ENCODE results near the gene TFF3.
"Not testable (repeated sequence)": the region's sequence is repeated elsewhere in the genome, so short reads cannot be mapped to it uniquely, and the experiment has no call there.

Gene TFF3

GRCh38 chr21:42302794-42303193 lies 12.4 kb downstream of the TFF3 start:
- DNase-seq = no peak

- DNase-seq = no peak
Measured at GRCh38 chr21:42302076-42302650, 13.0 kb downstream of the TFF3 start.

- no peak for DNase-seq
Measured at GRCh38 chr21:42301371-42302075, 13.7 kb downstream of the TFF3 start.

DNA sequence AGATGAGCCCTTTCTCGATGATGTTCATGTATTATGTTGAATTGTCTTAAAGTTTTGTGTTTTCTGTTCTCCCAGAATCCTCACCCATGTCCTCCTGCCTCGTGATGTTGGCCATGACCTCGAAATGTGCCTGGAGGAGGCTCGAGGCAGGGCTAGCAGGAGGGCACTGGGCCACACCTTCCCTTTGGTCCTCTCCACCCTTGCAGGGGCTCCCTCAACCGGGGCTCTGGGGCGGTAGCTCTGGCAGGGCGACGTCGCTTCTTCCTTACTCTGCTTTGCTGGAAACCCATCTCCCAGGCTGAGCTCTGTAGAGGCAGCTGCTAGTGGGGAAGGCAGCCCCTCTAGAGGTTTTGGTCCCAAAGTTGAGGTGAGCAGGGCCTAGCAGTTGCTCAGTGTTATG lies 14.3 kb downstream of the TFF3 start:
- no peak for DNase-seq

DNA sequence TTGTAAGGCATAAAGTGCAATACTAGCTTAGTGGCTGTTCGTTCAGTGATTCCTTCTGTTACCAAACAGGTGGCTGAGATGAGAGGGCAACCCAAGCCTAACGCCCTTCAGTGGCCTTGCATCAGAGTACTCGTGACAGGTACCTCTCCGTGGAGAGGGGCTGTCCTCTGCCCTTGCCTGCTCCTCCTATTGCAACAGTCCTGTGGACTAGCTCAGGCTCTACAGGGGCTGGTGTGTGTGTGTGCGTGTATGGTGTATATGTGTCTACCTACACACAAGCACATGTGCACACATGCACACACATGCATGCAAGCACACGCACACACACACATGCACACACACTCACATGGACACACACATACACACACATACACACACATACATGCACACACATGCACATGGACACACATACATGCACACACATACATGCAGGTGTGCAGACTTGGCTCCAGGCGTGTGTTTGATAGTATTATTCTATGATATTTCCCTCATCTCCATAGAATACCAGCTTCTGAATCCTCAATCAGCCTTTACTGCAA lies 15.1 kb downstream of the TFF3 start:
- no peak for DNase-seq

DNA sequence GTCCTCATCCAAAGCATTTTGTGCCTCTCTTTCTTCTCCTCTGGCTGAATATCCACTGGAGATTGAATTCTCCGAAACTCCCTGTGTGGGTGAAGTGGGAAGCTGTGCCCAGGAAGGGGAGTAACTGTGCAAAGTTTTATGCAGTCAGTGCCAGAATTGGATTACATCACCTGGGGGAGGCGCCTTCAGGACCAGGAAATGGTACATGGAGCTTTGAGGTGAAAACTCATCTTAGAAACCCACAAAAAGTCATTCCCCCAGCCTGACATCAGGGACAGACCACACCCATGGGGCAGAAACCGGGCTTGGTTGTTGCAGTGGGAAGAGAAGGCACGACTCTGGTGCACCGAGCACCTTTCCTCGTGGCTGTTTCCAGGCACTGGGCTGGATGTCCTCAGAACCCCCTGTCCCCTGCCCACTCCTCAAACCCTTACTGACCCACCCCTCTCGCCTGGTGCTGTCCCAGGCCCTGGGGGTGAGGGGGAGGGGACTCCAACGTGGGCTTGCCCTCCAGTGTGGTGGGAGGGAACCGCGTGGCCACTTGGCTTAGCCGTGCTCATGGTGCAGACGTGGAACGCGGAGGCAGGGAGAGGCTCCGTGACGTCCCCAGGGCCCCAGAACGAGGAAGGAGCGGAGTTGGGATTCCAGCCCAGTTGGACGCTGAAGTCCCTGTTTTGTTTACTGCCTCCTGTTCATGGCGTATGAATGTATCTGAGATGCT lies 15.7 kb downstream of the TFF3 start:
- no peak for DNase-seq

- DNase-seq = no peak
Measured at GRCh38 chr21:42298657-42299056, 16.6 kb downstream of the TFF3 start.

- no peak for DNase-seq
Measured at GRCh38 chr21:42298237-42298636, 17.0 kb downstream of the TFF3 start.

- DNase-seq = no peak
Measured at GRCh38 chr21:42297377-42297776, 17.8 kb downstream of the TFF3 start.

- DNase-seq = no peak
Measured at GRCh38 chr21:42296501-42296900, 18.7 kb downstream of the TFF3 start.

- no peak for DNase-seq
Measured at GRCh38 chr21:42295845-42296244, 19.4 kb downstream of the TFF3 start.

- DNase-seq = no peak
Measured at GRCh38 chr21:42294273-42294880, 20.8 kb downstream of the TFF3 start.

DNA sequence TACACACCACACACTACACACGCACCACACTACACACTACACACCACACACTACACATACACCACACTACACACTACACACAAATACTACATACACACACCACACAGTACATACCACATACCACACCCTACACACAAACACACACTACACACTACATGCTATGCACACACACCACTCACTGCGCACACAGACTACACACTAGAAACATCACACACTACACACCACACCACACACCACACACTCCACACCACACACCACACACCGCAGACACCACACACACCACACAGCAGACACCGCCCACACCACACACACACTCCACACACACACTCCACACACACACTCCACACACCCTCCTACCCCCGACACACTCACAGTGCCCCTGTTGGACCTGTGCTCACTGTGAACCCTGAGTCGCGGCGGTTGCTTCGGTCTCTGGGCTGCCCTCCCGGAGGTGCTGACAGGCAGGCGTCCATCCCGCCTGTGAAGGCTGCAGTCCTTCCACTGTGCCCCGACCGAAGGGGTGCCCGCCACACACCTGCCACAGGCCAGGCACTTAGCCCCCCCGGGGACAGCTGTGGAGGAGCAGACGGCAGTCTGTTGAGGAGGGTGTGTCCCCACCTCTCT lies 21.4 kb downstream of the TFF3 start:
- DNase-seq = no peak

DNA sequence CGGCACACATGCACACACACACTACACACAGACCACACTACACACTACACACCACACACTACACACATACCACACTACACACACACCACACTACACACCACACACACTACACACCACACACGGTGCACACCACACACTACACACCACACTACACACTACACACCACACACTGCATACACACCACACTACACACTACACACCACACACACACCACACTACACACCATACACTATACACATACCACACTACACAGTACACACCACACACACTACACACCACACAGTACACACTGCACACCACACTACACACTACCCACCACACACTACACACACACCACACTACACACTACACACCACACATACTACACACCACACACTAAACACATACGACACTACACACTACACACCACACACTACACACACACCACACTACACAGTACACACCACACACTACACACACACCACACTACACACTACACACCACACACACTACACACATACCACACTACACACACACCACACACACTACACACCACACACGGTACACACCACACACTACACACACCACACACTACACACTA lies 22.6 kb downstream of the TFF3 start:
- DNase-seq = not testable (repeated sequence)

GRCh38 chr21:42291751-42292562 lies 23.3 kb downstream of the TFF3 start:
- no peak for DNase-seq

- DNase-seq = no peak
Measured at GRCh38 chr21:42291003-42291750, 24.0 kb downstream of the TFF3 start.

- no peak for DNase-seq
Measured at GRCh38 chr21:42290505-42290904, 24.7 kb downstream of the TFF3 start.

DNA sequence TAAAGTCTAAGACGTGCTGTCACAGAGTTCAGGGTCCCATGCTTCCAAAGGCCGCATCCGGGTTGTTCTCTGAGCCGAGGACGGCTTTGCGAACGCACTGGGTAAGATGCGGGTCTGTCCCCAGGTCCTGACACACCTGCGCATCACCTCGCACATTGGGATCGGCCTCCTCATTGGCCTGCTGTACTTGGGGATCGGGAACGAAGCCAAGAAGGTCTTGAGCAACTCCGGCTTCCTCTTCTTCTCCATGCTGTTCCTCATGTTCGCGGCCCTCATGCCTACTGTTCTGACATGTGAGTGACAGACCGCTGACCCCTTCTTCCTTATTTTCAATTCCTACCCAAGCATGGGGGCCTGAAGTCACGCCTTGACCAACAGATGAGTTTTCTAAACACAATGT lies 25.3 kb downstream of the TFF3 start:
- DNase-seq = no peak

- DNase-seq = no peak
Measured at GRCh38 chr21:42288962-42289361, 26.2 kb downstream of the TFF3 start.

- no peak for DNase-seq
Measured at GRCh38 chr21:42287193-42288083, 27.8 kb downstream of the TFF3 start.
